ENCODE results near the gene MOSPD3. TPM values are rescaled to one million over a fixed set of nuclear protein-coding genes. Genes with fewer than 3 reads are reported as not detected.

MOSPD3 gene
- total and polyA plus RNA-seq, 2 donors (not counting 3 experiments of a cell fraction or from before 2014, with no cell fraction given) = 24.4 to 40.7 TPM

GRCh38 chr7:100571829-100572116 lies 40.6 kb upstream of the MOSPD3 start:
- H2AFZ ChIP-seq (ENCODE audit: low read depth, low read length) = no peak overlapping the region
- FAIRE-seq (no peak), DNase-seq (ENCODE audit: low read depth, low spot score) (no peak)
- no peaks in the 10 kb centered on the region for H3K9me3 ChIP-seq (replicated peaks; ENCODE audit: control insufficient read depth, insufficient read depth, low read length)
- BruUV-seq (replicated peaks) = no TSS peak
- CTCF ChIA-PET = interaction anchor here (0.7 to 1.9 kb wide), 4 partner anchors 9 to 17 kb away, joined by 3 to 10 read pairs (median 6); no protein-coding TSS in a partner anchor
- no peaks in the 10 kb centered on the region for H3K9me1 ChIP-seq (replicated peaks; ENCODE audit: control insufficient read depth, extremely low read depth, insufficient read depth, low read length)
- H3K36me3 ChIP-seq (ENCODE audit: control insufficient read depth in 2 of 2, extremely low read depth in 1 of 2, insufficient read depth in 2 of 2, low read length in 2 of 2) = peaks cover 0 to 17% of the 10 kb centered on the region in 2 experiments
- H3K4me1 ChIP-seq (ENCODE audit: control insufficient read depth, extremely low read depth, insufficient read depth, low read length) = peaks cover 11% of the 10 kb centered on the region
- no peak for TF ChIP-seq CTCF (IDR thresholded peaks at IDR 0.05; ENCODE audit: extremely low read depth in 1 of 2, insufficient read depth in 1 of 2, low read depth in 1 of 2, low read length in 2 of 2)
- no peak for TF ChIP-seq JUN (IDR thresholded peaks at IDR 0.05; ENCODE audit: borderline replicate concordance, insufficient read depth, insufficient read length, low read depth)
- TF ChIP-seq EZH2 (IDR thresholded peaks at IDR 0.05; ENCODE audit: borderline replicate concordance, low read depth, low read length, severe bottlenecking) = no peak
- no peak for TF ChIP-seq MYC (IDR thresholded peaks at IDR 0.05; ENCODE audit: low read depth, low read length)
- no peak for TF ChIP-seq POLR2A (IDR thresholded peaks at IDR 0.05; ENCODE audit: low read depth, low read length)
- no peak for TF ChIP-seq POLR2AphosphoS5 (IDR thresholded peaks at IDR 0.05; ENCODE audit: insufficient read depth, low read depth, low read length)
- no peak for TF ChIP-seq FOS (IDR thresholded peaks at IDR 0.05; ENCODE audit: borderline replicate concordance, insufficient read depth, low read length)
- no peak for TF ChIP-seq MAX (IDR thresholded peaks at IDR 0.05; ENCODE audit: insufficient read depth, insufficient read length)
- TF ChIP-seq GATA2 (IDR thresholded peaks at IDR 0.05; ENCODE audit: insufficient read depth, insufficient read length, low read depth, low read length) = no peak
- H3K4me3 ChIP-seq (replicated peaks in 1 of 3; ENCODE audit: insufficient read depth in 1 of 3, low read depth in 1 of 3, low read length in 3 of 3) = no peak overlapping the region
- H4K20me1 ChIP-seq (replicated peaks; ENCODE audit: control insufficient read depth, extremely low read depth, insufficient read depth, low read length) = no peaks in the 10 kb centered on the region
- H3K27ac ChIP-seq (ENCODE audit: insufficient read depth, low read depth, low read length) = no peak overlapping the region
- H3K27me3 ChIP-seq (ENCODE audit: control insufficient read depth in 2 of 2, insufficient read depth in 2 of 2, low read length in 2 of 2) = no peaks in the 10 kb centered on the region
- intact Hi-C loops (cut with micrococcal nuclease) (no loop called here), dilution Hi-C loops (cut with MboI; ENCODE audit: extremely low pct_ligation_motif_present, low sequenced_read_pairs) (no loop called here)
- H3K9ac ChIP-seq (replicated peaks; ENCODE audit: extremely low read depth, insufficient read depth, low read length) = no peak overlapping the region
- POLR2A ChIA-PET = interaction anchor here (0.6 to 1.8 kb wide), 3 partner anchors 13 to 82 kb away, joined by 4 to 13 read pairs (median 5); partner anchors contain the start of genes FBXO24 and LRCH4
- no peak overlapping the region for H3K4me2 ChIP-seq (ENCODE audit: insufficient read depth, low read length)
- no peaks in the 10 kb centered on the region for H3K79me2 ChIP-seq (ENCODE audit: control insufficient read depth, insufficient read depth, low read length)

Data from endothelial cell of umbilical vein (primary cell).